Measurements from ENCODE around the gene HASPIN.

Gene HASPIN

DNA sequence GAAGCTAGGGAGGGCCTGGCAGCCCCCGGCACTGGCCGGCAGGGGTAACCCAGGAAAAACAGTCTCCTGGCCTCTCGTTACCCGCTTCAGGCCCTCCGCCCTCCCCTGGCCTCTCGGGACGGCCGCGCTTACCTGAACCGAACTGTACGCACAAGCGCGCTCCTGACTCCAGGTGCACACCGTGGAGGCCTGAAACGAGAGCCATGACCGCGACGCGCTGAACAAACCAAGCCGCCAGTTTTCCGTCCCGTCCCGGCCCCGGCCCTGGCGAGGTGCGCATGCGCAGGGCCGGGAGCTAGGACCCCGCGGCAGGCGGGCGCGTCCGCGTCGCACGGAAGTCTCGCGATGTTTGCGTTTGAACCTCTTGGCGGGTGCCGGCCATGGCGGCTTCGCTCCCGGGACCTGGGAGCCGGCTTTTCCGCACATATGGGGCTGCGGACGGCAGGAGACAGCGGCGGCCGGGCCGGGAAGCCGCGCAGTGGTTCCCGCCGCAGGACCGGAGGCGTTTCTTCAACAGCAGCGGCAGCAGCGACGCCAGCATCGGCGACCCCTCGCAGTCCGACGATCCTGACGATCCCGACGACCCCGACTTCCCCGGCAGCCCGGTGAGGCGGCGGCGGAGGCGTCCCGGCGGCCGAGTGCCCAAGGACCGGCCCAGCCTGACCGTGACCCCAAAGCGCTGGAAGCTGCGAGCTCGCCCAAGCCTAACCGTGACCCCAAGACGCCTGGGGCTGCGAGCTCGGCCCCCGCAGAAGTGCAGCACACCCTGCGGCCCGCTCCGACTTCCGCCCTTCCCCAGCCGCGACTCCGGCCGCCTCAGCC, at the start of gene HASPIN:
HASPIN (plus strand) TSS at position 348 of the 822 bp plus-strand sequence; CDS start at position 381, 33 bp downstream.
- DNase-seq (ENCODE audit: insufficient read length, low spot score) (peak; percentile 96), FAIRE-seq (no peak)
- TF ChIP-seq, protein P1, sequence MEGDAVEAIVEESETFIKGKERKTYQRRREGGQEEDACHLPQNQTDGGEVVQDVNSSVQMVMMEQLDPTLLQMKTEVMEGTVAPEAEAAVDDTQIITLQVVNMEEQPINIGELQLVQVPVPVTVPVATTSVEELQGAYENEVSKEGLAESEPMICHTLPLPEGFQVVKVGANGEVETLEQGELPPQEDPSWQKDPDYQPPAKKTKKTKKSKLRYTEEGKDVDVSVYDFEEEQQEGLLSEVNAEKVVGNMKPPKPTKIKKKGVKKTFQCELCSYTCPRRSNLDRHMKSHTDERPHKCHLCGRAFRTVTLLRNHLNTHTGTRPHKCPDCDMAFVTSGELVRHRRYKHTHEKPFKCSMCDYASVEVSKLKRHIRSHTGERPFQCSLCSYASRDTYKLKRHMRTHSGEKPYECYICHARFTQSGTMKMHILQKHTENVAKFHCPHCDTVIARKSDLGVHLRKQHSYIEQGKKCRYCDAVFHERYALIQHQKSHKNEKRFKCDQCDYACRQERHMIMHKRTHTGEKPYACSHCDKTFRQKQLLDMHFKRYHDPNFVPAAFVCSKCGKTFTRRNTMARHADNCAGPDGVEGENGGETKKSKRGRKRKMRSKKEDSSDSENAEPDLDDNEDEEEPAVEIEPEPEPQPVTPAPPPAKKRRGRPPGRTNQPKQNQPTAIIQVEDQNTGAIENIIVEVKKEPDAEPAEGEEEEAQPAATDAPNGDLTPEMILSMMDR (IDR thresholded peaks at IDR 0.05; ENCODE audit: insufficient read depth, missing control alignments) = no peak

DNA sequence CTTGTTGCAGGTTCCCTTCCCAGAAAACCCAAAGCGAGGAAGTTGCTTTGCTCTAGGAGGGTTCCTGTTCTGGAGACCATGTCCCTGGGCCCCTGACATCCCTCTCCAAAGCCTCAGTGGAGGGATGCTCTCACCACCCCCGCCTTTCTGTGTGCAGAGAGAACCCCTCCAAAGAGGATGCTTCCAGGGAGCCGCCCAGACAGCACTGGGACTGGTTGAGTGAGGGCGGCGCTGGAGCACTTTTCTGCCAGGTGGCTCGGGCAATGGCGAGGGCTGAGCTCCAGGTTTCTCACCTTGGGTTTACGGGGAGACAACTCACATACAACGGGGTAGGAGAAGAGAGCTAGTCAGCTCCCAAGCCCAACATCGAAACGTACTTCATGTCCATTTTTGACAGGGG, 47.8 kb upstream of the HASPIN start:
- DNase-seq (ENCODE audit: insufficient read length, low spot score) = no peak
- no peak for FAIRE-seq
- TF ChIP-seq, protein P1 (IDR thresholded peaks at IDR 0.05; ENCODE audit: insufficient read depth, missing control alignments) = no peak

DNA sequence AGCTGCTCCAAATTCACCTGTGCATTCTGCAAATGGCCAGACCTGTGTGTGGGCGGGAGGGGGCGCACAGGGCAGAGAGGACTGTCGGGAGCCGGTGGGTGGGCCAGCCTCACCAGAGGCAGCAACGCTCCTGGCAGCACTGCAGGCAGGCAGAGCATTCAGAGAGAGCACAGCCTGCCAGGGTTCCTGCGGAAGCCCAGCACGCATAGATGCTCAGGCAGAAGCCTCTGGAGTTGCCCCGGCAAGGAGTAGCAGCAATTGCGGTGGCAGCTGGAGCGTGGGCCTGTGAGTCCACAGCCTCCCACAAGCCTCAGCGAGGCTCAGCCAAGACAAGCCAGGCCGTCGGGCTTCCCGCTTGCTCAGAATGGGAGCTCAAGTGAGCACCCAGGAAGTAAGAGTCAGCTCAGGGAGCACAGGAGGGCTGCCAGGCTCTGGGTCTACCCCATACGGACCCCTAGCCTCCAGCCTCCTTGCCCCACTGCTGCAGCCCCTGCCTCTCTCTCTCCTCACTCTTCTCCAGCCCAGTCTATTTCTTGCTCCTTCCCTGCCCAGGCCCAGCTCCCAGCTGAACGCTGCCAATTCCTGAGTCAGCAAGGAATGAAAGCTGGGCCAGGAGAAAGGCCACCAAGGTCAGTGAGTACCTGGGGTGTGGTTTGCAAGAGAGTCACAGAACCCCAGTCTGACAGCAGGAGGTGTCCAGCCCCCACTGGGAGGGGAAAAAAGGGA, 45.4 kb upstream of the HASPIN start:
- no peak for DNase-seq (ENCODE audit: insufficient read length, low spot score)
- TF ChIP-seq, protein P1 (IDR thresholded peaks at IDR 0.05; ENCODE audit: insufficient read depth, missing control alignments) = no peak
- FAIRE-seq = no peak

DNA sequence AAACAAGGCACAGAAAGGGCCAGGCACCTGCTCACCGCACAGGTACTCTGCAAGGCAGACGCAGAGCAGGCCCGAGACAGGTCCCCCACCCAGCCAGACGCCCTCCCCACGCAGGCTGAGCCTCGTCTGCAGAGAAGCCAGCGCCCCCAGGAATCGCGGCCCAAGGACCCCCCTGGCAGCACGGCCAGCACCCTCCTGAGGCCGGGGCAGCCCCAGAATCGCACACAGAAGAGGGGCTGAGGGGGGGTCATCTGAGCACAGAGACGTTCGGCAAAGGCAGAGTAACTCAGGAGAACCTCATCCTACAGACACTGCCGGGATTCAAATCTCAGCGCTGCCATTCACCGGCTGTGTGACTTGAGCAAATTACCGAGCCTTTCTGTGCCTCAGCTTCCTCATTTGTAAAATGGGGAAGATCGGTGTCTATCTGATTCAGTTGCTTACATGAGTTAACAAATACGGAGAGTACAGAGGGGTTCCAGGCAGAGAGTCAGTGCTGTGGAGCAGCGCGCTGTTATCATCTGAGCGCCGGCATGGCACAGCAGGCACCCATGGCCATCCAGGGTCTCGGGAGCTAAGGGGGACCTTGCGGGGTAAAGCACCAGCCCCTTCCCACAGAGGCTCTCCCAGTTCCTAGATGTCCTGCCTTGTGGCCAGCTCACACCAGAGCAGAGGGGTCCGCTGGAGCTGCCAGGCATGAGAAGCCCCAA, 44.7 kb upstream of the HASPIN start:
- no peak for DNase-seq (ENCODE audit: insufficient read length, low spot score)
- FAIRE-seq = no peak
- TF ChIP-seq, protein P1 (IDR thresholded peaks at IDR 0.05; ENCODE audit: insufficient read depth, missing control alignments) = no peak

DNA sequence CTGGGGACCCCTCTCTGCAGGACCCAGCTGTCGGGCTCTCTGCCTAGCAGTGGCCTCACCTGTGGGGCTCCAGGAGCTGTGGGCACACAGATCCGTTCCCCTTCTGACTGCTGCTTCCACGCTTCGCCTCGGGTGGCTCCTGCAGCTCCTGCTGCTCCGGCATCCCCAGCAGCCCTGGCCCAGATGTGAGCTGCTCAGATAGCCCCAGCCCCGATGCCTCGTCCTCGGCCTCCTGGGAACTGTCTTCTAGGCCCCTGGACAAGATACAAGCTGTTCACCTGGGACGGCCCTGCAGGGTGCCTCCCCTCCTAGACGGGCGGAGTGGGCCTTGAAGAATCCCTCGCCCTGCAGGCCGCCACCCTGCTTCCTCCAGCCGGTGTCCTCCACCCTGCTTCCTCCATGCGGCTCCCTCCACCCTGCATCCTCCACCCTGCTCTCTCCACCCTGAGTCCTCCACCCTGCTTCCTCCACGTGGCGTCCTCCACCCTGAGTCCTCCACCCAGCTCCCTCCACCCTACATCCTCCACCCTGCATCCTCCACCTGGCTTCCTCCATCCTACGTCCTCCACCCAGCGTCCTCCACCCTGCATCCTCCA, 44.1 kb upstream of the HASPIN start:
- FAIRE-seq = no peak

DNA sequence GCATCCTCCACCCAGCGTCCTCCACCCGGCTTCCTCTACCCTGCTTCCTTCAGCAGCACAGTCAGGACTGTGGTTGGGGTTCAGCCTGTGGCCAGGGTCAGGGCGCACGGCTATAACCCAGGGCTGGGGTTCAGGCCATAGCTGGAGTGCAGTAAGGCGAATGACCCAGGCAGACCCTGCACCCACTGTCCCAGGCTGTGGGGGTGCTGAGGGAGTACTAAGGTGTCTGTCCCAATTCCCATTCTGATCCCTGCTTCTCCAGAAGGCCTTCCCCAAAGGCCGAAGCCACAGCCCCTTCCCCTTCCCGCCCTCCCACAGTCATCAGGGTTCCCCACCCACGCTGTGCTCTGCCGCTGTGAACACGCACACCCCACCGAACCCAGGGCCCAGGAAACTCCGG, 42.6 kb upstream of the HASPIN start:
- TF ChIP-seq, protein P1 (IDR thresholded peaks at IDR 0.05; ENCODE audit: insufficient read depth, missing control alignments) = no peak
- DNase-seq (ENCODE audit: insufficient read length, low spot score) (no peak), FAIRE-seq (no peak)

More for the DNA sequence above, 44.1 kb upstream of the HASPIN start:
- DNase-seq (ENCODE audit: insufficient read length, low spot score) = no peak
- TF ChIP-seq, protein P1 (IDR thresholded peaks at IDR 0.05; ENCODE audit: insufficient read depth, missing control alignments) = no peak

Data from D721Med (cell line).